HL-60 (cell line): Measurements from ENCODE around the gene CACNG8.

ENCODE experiments used
- DNase-seq, 2 experiments: peaks; one replicate each; pipeline ENCODE4 v3.0.0-alpha.2; 2010 to 2020; ENCODE audit warnings: low read depth in 1 of 2, low spot score in 1 of 2
- H3K27ac ChIP-seq: fragments of 250-450 bp; sonication (Bioruptor Pico); replicated peaks from 2 replicates; pipeline ENCODE4 v1.5.1; 2020; ENCODE audit warnings: mild to moderate bottlenecking, moderate library complexity
- H3K27me3 ChIP-seq: fragments of 250-450 bp; sonication (Bioruptor Pico); 2 replicates; pipeline ENCODE4 v1.5.1; 2021; ENCODE audit warnings: mild to moderate bottlenecking, moderate library complexity; ENCODE audit not compliant: insufficient read depth, poor library complexity, severe bottlenecking
- H3K4me3 ChIP-seq: replicated peaks from 2 replicates; pipeline ENCODE4 v1.5.1; 2011; ENCODE audit warnings: mild to moderate bottlenecking, control low read depth, low read length; ENCODE audit not compliant: insufficient read depth
- GABPA ChIP-seq: IDR thresholded peaks from 2 replicates; pipeline ENCODE4 v1.6.1; 2012; ENCODE audit warnings: low read depth
- POLR2AphosphoS5 ChIP-seq: IDR thresholded peaks from 2 replicates; pipeline ENCODE4 v1.6.1; 2012; ENCODE audit warnings: low read depth
- SPI1 ChIP-seq: IDR thresholded peaks from 2 replicates; pipeline ENCODE4 v1.6.1; 2012; ENCODE audit warnings: low read depth, mild to moderate bottlenecking, borderline replicate concordance
- TF ChIP-seq, protein P1 (sequence below): IDR thresholded peaks from one replicate; pipeline ENCODE4 v1.5.1; 2011; ENCODE audit warnings: low read length, control low read depth, inconsistent platforms; ENCODE audit not compliant: insufficient read depth
- TF ChIP-seq, protein P2 (sequence below): IDR thresholded peaks from 2 replicates; pipeline ENCODE4 v1.6.1; 2012; ENCODE audit warnings: low read depth; ENCODE audit not compliant: insufficient replicate concordance

The CACNG8 gene

DNA sequence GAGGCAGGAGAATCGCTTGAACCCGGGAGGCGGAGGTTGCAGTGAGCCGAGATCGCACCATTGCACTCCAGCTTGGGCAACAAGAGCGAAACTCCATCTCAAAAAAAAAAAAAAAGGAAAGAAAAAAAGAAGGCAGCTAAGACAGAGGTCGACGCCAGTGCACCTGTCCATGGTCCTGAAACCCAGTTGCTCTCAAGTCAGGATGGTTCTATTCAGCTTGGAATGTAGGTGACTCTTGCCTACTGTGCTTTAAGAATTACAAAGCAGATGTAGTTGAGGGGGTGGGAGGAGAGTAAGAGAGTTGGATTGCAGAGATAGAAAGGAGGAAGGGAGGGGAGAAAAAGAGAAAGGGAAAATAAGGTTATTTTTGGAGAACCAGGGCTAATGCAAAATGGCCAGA is 35.0 kb upstream of the CACNG8 start:
- no peak for DNase-seq
- TF ChIP-seq, protein P1, sequence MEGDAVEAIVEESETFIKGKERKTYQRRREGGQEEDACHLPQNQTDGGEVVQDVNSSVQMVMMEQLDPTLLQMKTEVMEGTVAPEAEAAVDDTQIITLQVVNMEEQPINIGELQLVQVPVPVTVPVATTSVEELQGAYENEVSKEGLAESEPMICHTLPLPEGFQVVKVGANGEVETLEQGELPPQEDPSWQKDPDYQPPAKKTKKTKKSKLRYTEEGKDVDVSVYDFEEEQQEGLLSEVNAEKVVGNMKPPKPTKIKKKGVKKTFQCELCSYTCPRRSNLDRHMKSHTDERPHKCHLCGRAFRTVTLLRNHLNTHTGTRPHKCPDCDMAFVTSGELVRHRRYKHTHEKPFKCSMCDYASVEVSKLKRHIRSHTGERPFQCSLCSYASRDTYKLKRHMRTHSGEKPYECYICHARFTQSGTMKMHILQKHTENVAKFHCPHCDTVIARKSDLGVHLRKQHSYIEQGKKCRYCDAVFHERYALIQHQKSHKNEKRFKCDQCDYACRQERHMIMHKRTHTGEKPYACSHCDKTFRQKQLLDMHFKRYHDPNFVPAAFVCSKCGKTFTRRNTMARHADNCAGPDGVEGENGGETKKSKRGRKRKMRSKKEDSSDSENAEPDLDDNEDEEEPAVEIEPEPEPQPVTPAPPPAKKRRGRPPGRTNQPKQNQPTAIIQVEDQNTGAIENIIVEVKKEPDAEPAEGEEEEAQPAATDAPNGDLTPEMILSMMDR, result no peak
- TF ChIP-seq, protein P2, sequence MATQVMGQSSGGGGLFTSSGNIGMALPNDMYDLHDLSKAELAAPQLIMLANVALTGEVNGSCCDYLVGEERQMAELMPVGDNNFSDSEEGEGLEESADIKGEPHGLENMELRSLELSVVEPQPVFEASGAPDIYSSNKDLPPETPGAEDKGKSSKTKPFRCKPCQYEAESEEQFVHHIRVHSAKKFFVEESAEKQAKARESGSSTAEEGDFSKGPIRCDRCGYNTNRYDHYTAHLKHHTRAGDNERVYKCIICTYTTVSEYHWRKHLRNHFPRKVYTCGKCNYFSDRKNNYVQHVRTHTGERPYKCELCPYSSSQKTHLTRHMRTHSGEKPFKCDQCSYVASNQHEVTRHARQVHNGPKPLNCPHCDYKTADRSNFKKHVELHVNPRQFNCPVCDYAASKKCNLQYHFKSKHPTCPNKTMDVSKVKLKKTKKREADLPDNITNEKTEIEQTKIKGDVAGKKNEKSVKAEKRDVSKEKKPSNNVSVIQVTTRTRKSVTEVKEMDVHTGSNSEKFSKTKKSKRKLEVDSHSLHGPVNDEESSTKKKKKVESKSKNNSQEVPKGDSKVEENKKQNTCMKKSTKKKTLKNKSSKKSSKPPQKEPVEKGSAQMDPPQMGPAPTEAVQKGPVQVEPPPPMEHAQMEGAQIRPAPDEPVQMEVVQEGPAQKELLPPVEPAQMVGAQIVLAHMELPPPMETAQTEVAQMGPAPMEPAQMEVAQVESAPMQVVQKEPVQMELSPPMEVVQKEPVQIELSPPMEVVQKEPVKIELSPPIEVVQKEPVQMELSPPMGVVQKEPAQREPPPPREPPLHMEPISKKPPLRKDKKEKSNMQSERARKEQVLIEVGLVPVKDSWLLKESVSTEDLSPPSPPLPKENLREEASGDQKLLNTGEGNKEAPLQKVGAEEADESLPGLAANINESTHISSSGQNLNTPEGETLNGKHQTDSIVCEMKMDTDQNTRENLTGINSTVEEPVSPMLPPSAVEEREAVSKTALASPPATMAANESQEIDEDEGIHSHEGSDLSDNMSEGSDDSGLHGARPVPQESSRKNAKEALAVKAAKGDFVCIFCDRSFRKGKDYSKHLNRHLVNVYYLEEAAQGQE, result peak; percentile 94
- Histone ChIP-seq H3K27ac (no peak overlapping the region), H3K4me3 (no peak overlapping the region), H3K27me3 (no peaks in the 10 kb centered on the region)

DNA sequence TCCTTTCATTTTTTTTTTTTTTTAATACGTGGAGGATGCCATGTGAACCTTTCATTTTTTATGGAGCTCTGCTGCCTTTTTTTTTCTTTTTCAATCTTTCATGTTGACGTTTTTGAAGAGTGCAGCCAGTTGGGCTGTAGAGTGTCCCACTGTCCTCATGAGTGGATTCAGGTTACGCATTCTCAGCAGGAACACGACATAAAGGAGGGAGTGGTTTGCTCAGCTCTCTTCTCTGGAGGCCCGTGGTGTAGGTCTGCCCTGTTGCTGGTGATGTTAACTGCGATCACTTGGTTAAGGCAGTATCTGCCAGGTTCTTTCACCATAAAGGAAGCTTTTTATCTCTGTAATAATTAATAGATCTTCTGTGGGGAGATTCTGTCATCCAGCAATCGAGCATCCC is 26.7 kb upstream of the CACNG8 start:
- DNase-seq, result no peak

DNA sequence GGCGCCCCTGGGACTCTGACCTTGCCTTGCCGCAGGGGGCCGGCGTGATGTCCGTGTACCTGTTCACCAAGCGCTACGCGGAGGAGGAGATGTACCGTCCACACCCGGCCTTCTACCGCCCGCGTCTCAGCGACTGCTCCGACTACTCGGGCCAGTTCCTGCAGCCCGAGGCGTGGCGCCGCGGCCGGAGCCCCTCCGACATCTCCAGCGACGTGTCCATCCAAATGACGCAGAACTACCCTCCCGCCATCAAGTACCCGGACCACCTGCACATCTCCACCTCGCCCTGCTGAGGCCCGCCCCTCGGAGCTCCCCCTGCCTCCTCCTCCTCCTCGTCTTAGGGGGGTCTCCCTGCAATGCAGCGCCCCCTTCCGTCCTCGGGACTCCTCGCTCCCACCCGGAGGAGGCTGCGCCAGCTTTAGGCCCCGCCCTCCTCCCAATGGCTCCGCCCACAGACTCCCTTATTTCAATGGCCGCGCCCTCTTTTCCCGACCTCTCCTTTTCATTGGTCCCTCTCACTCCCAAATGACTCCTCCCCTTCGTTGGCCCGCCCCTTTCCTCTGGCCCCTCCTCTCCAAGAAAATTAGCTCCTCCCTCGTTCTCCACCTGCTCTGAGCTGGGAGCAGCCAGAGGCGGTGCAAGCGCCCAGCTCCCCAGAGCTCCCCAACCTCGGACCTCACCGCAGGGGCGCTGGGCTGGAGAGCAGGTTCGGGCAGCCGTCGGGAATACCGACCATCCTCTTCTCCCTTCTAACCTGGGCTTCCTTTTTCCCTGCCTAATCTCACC is 20.5 kb upstream of the CACNG8 start:
- H3K27ac ChIP-seq, result no peak overlapping the region
- TF ChIP-seq, protein P1, result no peak
- H3K27me3 ChIP-seq, result peaks cover 16% of the 10 kb centered on the region
- DNase-seq, result no peak
- no peak overlapping the region for H3K4me3 ChIP-seq

More for the DNA sequence above, 26.7 kb upstream of the CACNG8 start:
- no peaks in the 10 kb centered on the region for H3K27me3 ChIP-seq
- H3K4me3 ChIP-seq, result no peak overlapping the region
- TF ChIP-seq SPI1 (no peak), POLR2AphosphoS5 (no peak), GABPA (no peak)
- TF ChIP-seq, protein P1, result no peak
- TF ChIP-seq, protein P2, result no peak
- H3K27ac ChIP-seq, result no peak overlapping the region

DNA sequence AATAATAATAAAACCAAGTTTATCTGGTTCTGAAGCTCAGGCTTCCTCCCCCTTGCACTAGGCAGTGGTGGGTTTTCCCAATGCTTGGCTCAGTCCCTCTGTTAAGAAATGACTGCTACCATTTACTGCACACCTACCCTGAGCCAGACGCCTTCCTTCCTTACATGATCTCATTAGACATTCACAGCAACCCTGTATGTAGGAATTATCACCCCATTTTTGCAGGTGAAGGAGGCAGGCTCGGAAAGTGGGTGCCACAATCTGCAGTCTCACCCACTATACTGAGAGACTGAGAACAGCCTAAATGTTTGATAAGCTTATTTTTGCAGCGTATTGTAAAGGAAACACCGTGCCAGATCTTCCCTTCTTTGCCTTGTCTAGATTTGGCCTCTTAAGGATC is 18.3 kb upstream of the CACNG8 start:
- H3K4me3 ChIP-seq, result no peak overlapping the region
- no peak overlapping the region for H3K27ac ChIP-seq
- peaks cover 16% of the 10 kb centered on the region for H3K27me3 ChIP-seq
- DNase-seq, result no peak
- no peak for TF ChIP-seq SPI1
- no peak for TF ChIP-seq POLR2AphosphoS5
- TF ChIP-seq, protein P2, result no peak
- no peak for TF ChIP-seq GABPA
- TF ChIP-seq, protein P1, result no peak
